Sciatic nerve (tissue), 2 donors: ENCODE data around the gene PRELID1. TPM values are rescaled to one million over a fixed set of nuclear protein-coding genes. Genes with fewer than 3 reads are reported as not detected.

Experiments used
- ATAC-seq: fragments of 200-7000 bp; cut with Tn5 transposase; one replicate; pipeline ENCODE4 v1.9.1; 2020; ENCODE audit warnings: mild to moderate bottlenecking, moderate library complexity
- DNase-seq: peaks from one replicate; pipeline ENCODE4 v3.0.0-alpha.2; 2020; ENCODE audit warnings: low spot score
- intact Hi-C: fragments of 100-400 bp; cut with DNase I; formaldehyde crosslinking; loops from one replicate; pipeline ENCODE4 v1.14.2; 2022
- total RNA-seq: library from RNA; stranded (reverse); fragmentation: NEBNext Ultra II Directional; extraction: Animal tissue kit (Norgen Biotek cat#: 25700); gene quantifications from one replicate; pipeline ENCODE4 v1.2.1, GENCODE V29; 2021
- donor health status: DM: no; HTN: no; CAD: no.
- donor health status: DM: no; HTN: no; CAD: no.

The PRELID1 gene
- total RNA-seq, 1 donor from 2014 or later = 50.1 TPM

- DNase-seq (peak; percentile 48), ATAC-seq (no peak)
- intact Hi-C loops = no loop called here
These were observed 7.3 kb downstream of the PRELID1 start for GRCh38 chr5:177310757-177311391.

DNA sequence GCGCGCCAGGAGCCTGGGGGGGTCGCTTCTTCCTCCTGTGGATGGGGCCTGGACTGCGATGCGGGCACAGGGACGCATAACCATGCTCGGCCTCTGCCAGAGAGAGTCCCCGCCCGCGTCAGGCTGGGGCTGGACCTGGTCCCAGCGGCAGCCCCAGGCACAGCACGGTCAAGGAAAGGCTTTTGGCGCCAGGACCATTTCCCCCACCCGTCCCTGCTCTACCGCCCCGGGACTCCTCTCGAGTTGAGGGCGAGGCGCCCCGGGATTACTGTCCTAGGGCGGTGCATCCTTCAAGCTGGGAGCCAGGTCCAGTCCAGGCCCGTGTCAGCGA is 7.8 kb downstream of the PRELID1 start:
- intact Hi-C loops = no loop called here

GRCh38 chr5:177311723-177312648 is 8.4 kb downstream of the PRELID1 start, which contains the start of gene MXD3:
TSS of gene MXD3 (minus strand) at chr5:177311898. CDS start at chr5:177311830, 68 bp downstream.
- ATAC-seq = peak; percentile 97
- intact Hi-C loops = no loop called here

More for the DNA sequence above, 7.8 kb downstream of the PRELID1 start:
- no peak for ATAC-seq
- DNase-seq = peak; percentile 65

GRCh38 chr5:177312649-177313181 is 9.1 kb downstream of the PRELID1 start:
- ATAC-seq (peak; percentile 2), DNase-seq (peak; percentile 52)
- intact Hi-C loops = no loop called here

More at GRCh38 chr5:177311723-177312648, 8.4 kb downstream of the PRELID1 start, which contains the start of gene MXD3:
- peak; percentile 97 for DNase-seq

DNA sequence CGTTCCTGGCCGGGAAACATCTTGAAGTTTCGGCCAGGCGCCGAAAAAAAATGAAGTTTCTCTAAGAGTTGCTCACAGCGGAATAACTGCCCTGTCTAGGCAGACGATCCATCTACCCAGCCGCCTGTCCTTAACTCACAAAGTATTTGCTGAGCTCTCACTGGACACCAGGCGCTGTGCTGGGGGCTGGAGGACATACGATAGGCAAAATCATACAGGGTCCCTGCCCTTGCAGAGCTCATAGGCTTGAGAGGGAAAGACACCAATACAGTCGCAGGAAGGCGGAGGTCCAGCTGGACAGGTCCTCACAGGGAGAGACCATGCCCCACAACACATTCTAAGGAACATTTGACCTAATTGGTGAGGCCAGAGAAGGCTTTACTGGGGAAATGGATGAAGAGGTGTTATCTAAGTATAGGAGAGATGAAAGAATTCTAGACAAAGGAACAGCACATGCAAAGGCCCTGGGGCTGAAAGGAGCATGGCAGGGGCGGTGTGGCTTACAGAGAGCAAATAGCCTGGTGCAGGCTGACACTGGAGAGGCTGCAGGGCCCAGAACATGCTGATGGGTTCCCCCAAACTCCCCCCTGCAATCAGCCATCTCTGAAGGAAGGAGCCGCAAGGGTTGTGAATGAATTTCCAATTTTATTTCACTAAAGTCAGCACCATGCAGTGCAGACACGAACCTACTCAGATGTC is 10.1 kb downstream of the PRELID1 start:
- ATAC-seq (no peak), DNase-seq (peak; percentile 51)
- intact Hi-C loops = no loop called here

DNA sequence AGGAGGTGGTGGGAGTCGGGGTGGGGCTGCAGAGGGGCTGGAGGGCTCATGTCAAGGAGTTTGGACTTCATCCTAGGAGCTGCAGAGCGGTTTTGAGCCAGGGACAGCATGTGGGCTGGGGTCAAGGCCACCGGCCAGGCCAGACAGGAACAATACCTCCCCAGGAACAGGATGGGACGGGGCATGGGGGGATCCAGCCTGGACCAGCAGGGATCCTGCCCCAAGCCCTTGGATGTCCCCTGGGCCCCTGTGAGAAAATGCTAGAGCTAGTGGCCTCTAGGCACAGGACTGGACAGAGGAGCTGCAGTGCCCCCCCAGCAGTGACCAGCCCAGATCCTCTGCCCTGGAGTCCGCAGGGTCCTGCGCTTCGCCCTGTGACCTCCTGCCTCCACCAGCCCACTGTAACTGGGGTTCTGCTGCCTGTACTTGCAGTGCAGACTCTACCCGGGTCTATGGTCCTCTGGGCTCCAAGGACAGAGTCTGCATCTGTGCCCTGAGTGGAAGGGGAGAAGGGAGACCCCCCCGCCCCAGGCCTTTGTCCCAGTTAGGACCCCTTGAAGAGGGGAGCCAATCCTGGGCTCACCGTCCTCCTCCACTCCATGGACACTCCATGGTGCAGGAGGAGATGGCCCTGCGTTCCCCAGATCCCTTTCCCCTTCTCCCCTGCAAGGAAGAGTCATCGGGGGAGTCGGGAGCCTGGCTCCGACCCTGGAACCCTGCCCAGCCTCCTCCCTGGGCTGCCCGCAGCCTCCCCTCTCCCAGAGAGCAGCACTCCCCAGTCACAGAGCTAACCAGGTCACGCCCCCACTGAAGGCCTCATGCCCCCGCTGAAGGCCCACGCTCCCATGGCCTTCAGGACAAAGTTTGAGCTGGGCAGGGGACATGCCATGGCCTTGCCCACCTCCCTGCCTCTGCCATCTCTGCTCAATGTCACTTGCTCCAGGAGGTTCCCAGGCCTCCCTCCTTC is 11.1 kb downstream of the PRELID1 start:
- peak; percentile 52 for DNase-seq
- ATAC-seq = no peak
- intact Hi-C loops = no loop called here

DNA sequence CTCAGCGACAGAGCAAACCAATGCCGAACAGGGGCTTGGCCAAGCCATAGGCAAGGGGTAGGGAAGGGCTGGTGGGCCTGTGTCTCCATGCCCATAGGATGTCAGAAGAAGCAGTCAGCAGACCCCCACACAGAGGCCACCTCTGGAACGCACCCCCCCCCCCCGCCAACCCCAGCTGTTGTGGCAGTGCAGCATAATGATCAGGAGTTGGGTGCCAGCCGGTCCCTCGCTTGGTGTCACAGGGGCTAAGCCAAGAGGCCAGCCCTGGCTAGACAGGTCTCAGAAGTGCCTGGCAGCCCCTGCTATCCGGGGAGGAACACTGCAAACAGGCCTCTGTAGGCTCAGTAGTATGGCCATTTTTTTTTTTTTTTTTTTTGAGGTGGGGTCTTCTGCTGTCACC is 11.8 kb downstream of the PRELID1 start:
- intact Hi-C loops = no loop called here
- DNase-seq (no peak), ATAC-seq (no peak)

- intact Hi-C loops = no loop called here
These were observed 12.4 kb downstream of the PRELID1 start for GRCh38 chr5:177316005-177316404.

GRCh38 chr5:177317959-177318377 is 14.4 kb downstream of the PRELID1 start:
- peak; percentile 53 for ATAC-seq
- peak; percentile 79 for DNase-seq
- intact Hi-C loops = no loop called here

More at GRCh38 chr5:177316005-177316404, 12.4 kb downstream of the PRELID1 start:
- ATAC-seq (no peak), DNase-seq (no peak)

- intact Hi-C loops = no loop called here
- ATAC-seq (no peak), DNase-seq (no peak)
These were observed 16.5 kb downstream of the PRELID1 start for GRCh38 chr5:177319913-177320588.

DNA sequence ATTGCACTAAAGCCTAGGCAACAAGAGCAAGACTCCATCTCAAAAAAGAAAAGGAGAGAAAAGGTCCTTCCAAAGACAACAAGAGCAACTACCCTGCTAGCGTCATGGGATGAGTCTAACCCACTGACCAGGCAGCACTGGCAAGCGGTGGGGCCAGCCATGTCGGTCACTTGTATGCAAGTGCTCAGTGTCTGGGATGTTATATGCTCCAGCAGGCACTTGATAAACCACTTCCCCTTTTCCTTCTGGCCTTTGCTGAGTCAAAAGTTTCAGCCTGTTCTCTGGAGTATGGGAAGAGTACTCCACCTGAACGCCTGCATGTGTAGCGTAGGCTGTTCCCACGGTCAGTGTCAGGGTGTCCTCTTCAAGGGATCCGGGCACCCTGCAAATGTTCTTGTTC is 17.3 kb downstream of the PRELID1 start:
- DNase-seq (no peak), ATAC-seq (peak; percentile 64)
- intact Hi-C loops = no loop called here

DNA sequence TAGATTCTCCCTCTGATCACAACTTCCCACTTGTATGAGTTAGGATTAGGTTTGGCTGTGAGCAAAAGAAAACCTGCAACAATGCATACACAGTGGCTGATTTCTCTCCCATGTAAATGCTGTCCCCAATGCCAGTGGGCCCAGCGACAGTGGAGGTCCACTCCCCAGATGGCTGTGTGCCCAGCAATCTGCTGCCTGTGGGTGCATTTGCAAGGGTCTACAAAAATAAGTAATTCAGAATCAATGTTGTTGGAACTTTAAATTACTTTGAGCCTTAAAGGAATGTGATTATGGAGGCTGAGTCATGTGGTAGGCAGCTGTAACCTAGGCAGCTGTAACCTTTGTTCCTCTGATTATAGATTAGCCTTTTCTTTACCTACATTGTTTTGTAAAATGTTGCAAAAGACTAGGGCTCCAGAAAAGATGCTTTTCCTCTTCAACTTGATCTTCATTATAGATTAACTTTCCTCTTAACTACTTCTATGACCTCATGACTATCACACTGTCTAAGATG is 22.3 kb downstream of the PRELID1 start:
- no peak for ATAC-seq
- intact Hi-C loops = no loop called here
- DNase-seq = no peak

GRCh38 chr5:177327539-177328522 is 24.2 kb downstream of the PRELID1 start:
- ATAC-seq = peak; percentile 77
- intact Hi-C loops = no loop called here
- DNase-seq = no peak

GRCh38 chr5:177328545-177329231 is 25.1 kb downstream of the PRELID1 start:
- DNase-seq (no peak), ATAC-seq (no peak)
- intact Hi-C loops = no loop called here

- DNase-seq (no peak), ATAC-seq (no peak)
- intact Hi-C loops = no loop called here
These were observed 26.3 kb downstream of the PRELID1 start for GRCh38 chr5:177329883-177330282.
